Heart right ventricle (tissue), 16 donors: ENCODE measurements around the gene ZNF442. TPM values are rescaled to one million over a fixed set of nuclear protein-coding genes. Genes with fewer than 3 reads are reported as not detected.
A peak's percentile ranks its signal among the peaks of the same experiment; 100 is the strongest.

Source experiments
- ATAC-seq, 8 donors: fragments of 200-7000 bp; cut with Tn5 transposase; one replicate each; pipeline ENCODE4 v1.9.1; 2020; ENCODE audit warnings: mild to moderate bottlenecking in 8 of 8, moderate library complexity in 8 of 8, moderate number of reproducible peaks in 1 of 8
- DNase-seq, 2 donors: peaks; one replicate each; pipeline ENCODE4 v3.0.0-alpha.2; 2020
- H3K27ac ChIP-seq, 10 donors: fragments of 200-600 bp; sonication (generic) in 2 of 10; one replicate each; pipeline versions ENCODE4 v1.5.0 to v1.8.0; 2020 to 2022; ENCODE audit warnings: mild to moderate bottlenecking in 3 of 10
- H3K27me3 ChIP-seq, 7 donors: fragments of 200-600 bp; one replicate each; pipeline ENCODE4 v1.8.0; 2021 to 2022; ENCODE audit warnings: mild to moderate bottlenecking in 2 of 7
- H3K36me3 ChIP-seq, 9 donors: fragments of 200-600 bp; sonication (generic) in 1 of 9; one replicate each; pipeline versions ENCODE4 v1.5.0 to v1.8.0; 2020 to 2022; ENCODE audit warnings: mild to moderate bottlenecking in 2 of 9
- H3K4me1 ChIP-seq, 9 donors: fragments of 200-600 bp; sonication (generic) in 1 of 9; one replicate each; pipeline versions ENCODE4 v1.5.0 to v1.8.0; 2020 to 2022; ENCODE audit warnings: mild to moderate bottlenecking in 4 of 9
- H3K4me3 ChIP-seq, 10 donors: fragments of 200-600 bp; sonication (generic) in 2 of 10; one replicate each; pipeline versions ENCODE4 v1.5.0 to v1.8.0; 2020 to 2022; ENCODE audit warnings: mild to moderate bottlenecking in 7 of 10, moderate library complexity in 2 of 10
- H3K9me3 ChIP-seq, 11 donors: fragments of 200-600 bp in 10 of 11; sonication (generic) in 2 of 11; one replicate each; pipeline versions ENCODE4 v1.5.0 to v1.8.0; 2013 to 2022; ENCODE audit warnings: mild to moderate bottlenecking in 2 of 11, control low read depth in 1 of 11, moderate library complexity in 1 of 11
- CTCF ChIP-seq, 9 donors: fragments of 200-600 bp; sonication (generic) in 2 of 9; IDR thresholded peaks; one replicate each; pipeline versions ENCODE4 v1.5.0 to v1.8.0; 2021 to 2022; ENCODE audit warnings: antibody characterized with exemption in 9 of 9, mild to moderate bottlenecking in 5 of 9, moderate library complexity in 1 of 9
- WGBS, 2 donors: extraction: QIAGEN DNeasy Blood & Tissue Kit; methylation state at CpG; one replicate each; pipeline ENCODE4 v1.1.7; 2013; ENCODE audit warnings: inconsistent platforms in 1 of 2; 5-methylcytosine and 5-hydroxymethylcytosine counted together
- intact Hi-C, 10 donors: fragments of 100-400 bp; cut with DNase I; formaldehyde crosslinking; loops; one replicate each; pipeline versions ENCODE4 v1.11.1 to v1.14.2; 2022
- polyA plus RNA-seq, 2 donors: library from polyadenylated mRNA; stranded (reverse); fragments of 200-250 nt; gene quantifications; one replicate each; pipeline ENCODE4 v1.2.3, GENCODE V29; 2013
- total RNA-seq, 10 donors: library from RNA; stranded (reverse); fragmentation: NEBNext Ultra II Directional in 3 of 10; extraction: Animal tissue kit (Norgen Biotek cat#: 25700) in 3 of 10; gene quantifications; one replicate each; pipeline versions ENCODE4 v1.2.1 to v1.2.4, GENCODE V29; 2021 to 2023
- donor health status: Arrhythmogenic right ventricular cardiomyopathy.
- donor health status: ischemic (EF 13 %, LVEDD 7.1; RV severe dilation, severe dysfunction).
- donor health status: healthy with polysubstance abuse.
- donor health status: DM: no; HTN: yes; CAD: no.
- donor health status: DM: no; HTN: no; CAD: no.
- donor health status: ischemic (EF 25% LVEDD 6.9; RV normal size, moderate dysfunction).
- donor health status: ischemic (EF 25% LVEDD 5.7; RV mildly dilated, moderate dysfunction).
- donor health status: healthy.
- donor health status: DM: yes; HTN: yes; CAD: no.
- donor health status: Ischemic cardiomyopathy.
- donor health status: ischemic (EF 35%, LVEDD 5.7; RV mildly dilated, moderate dysfunction).
- donor health status: nonischemic (EF 11% LVEDD 7.7; RV severe dilation, severe dysfunction).
- donor health status: DM: yes; HTN: yes; CAD: no.
- donor health status: PGD.
- donor health status: ischemic (EF 29% LVEDD 5.4; RV normal size, mild dysfunction).
- donor health status: nonischemic (EF 23%, LVEDD 6.1; RV moderate dilation, normal function).

Gene ZNF442
- total and polyA plus RNA-seq, 12 donors: 0.54 to 6.1 (median 3.6) TPM

GRCh38 chr19:12345197-12345596, 20.3 kb downstream of the ZNF442 start:
- DNase-seq: no peak
- Histone ChIP-seq H3K4me1 (no peaks in the 10 kb centered on the region), H3K9me3 (peaks cover 0 to 97% (median 43%) of the 10 kb centered on the region in 11 donors), H3K27me3 (no peaks in the 10 kb centered on the region), H3K27ac (no peak overlapping the region), H3K4me3 (no peak overlapping the region), H3K36me3 (peaks cover 0 to 36% (median 13%) of the 10 kb centered on the region in 9 donors)
- no peak for TF ChIP-seq CTCF (IDR thresholded peaks at IDR 0.05)
- 91 to 95% methylated on average over 1 of the region's 1 CpG for WGBS, 2 donors
- intact Hi-C loops: no loop called here
- ATAC-seq: no peak

DNA sequence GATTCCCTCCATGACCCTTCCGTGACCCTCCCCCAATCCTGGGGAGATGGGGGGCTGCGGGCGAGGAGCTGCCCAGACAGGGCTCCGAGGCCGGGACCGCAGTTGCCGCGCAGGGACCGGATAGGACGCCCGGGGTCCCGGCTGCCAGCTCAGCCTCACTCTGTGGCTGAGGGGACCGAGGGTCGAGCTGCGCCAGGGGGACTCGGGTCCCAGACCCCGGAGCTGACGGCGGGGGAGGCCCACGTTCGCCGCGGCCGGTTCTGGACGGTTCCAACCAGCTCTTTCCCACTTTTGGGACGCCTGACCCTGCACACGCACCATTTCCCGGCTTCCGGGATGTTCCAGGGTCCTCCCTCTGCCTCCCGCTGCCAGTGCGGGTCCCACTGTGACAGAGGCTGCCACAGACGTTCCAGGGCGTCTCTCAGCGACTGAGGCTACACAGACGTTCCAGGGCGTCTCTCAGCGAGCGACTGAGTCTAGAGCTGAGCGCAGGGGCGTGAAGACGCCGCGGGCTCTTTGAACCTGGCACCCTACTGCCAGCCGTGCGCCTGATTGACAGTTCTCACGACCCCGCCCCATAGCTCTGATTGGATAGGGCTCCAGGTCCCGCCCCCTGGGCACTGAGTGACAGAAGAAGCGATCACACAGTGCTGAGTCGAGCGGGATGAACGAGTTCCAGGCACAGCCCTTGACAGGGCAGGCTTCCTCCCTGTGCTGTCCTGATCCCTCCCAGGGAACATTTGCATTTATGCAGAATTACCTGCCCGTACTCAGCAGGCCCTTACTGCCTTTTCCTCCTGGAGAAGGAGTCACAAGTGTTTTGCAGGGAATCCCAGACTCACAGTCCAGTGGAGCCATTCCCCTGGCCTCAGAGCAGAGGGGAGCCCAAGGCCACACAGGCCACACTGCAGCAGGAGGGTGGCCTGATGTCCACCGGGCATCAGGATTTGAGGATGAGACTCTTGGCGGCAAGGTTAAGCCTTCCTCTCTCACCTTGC, 32.0 kb downstream of the ZNF442 start, which contains the start of gene ZNF563:
Gene ZNF563, minus strand, starts transcription at position 472 of the 998 bp plus-strand sequence. Its CDS starts 151 bp downstream, at position 321.
- Histone ChIP-seq H3K9me3 (no peaks in the 10 kb centered on the region), H3K36me3 (no peaks in the 10 kb centered on the region), H3K4me1 (peaks cover 0 to 29% (median 18%) of the 10 kb centered on the region in 9 donors), H3K27me3 (no peaks in the 10 kb centered on the region), H3K4me3 (peak within 1 kb of the TSS; percentile 77 to 98 (median 87)), H3K27ac (peak within 1 kb of the TSS; percentile 74 to 98 (median 92))
- peak in 1 of 9 donors; percentile 5 for TF ChIP-seq CTCF (IDR thresholded peaks at IDR 0.05)
- 1% methylated on average over 55 of the region's 55 CpGs for WGBS, 2 donors
- ATAC-seq: peak; percentile 99 to 100 (median 99)
- DNase-seq: peak; percentile 97 to 98
- intact Hi-C loops: loop anchor here in 6 of 10 donors (2.0 to 5.0 kb wide), 5 partner anchors 31 to 67 kb away; partner anchors contain the start of genes ZNF44 (in 6 of the 6), ZNF442 (in 5 of the 6) and ZNF799 (in 1 of the 6)

DNA sequence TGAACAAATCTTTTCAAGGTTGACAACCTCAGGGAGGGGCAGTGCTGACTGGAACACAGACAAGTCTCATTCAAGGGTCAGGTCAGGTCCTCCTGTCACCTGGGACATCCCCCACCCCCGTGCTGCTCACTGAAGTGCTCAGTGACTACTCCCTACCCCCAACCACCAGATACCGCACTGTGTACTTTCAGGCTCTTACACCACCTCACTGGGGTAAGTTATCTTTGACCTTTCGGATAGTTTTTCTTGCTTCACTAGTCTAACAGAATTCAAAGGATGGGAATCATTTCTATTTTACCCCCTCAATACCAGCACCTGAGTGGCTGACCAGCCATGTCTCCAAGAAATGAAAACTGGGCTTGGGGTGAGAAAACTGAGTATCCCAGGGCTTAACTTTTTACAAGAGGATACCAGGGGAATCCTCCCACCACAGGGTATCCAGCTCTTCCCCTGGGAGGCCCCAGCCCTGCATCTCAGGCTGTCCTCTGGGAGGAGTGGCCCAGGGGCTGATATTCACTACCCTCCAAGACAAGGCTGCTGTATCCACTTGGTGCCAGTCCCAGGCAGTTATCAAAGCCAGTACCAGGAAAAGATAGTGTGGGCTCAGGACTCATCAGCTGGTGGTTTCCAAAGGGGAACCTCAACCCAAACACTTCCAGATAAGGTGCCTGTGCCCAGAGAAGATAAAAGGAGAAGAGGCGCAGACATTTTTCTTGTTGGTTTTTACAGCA, 34.1 kb downstream of the ZNF442 start:
- peak in 6 of 8 donors; percentile 24 to 48 (median 34) for ATAC-seq
- peak overlapping the region in 2 of 10 donors; percentile 77 to 96 for H3K4me3 ChIP-seq
- peaks cover 0 to 29% (median 18%) of the 10 kb centered on the region in 9 donors for H3K4me1 ChIP-seq
- peak in 1 of 2 donors; percentile 20 for DNase-seq
- H3K27me3 ChIP-seq: no peaks in the 10 kb centered on the region
- no peaks in the 10 kb centered on the region for H3K36me3 ChIP-seq
- H3K27ac ChIP-seq: peak overlapping the region in 9 of 10 donors; percentile 28 to 98 (median 92)
- no peak for TF ChIP-seq CTCF (IDR thresholded peaks at IDR 0.05)
- intact Hi-C loops: loop anchor here in 4 of 10 donors (5.0 kb wide), 2 partner anchors 36 to 39 kb away; partner anchors contain the start of genes ZNF44 (in 4 of the 4) and ZNF442 (in 1 of the 4)
- no peaks in the 10 kb centered on the region for H3K9me3 ChIP-seq
- 60 to 67% methylated on average over 4 of the region's 4 CpGs for WGBS, 2 donors
